RWPE2 (cell line): ENCODE data around the gene ARPP19.

Experiments
- ATAC-seq: fragments of 200-7000 bp; cut with Tn5 transposase; 3 replicates; pipeline ENCODE4 v1.9.1; 2021; ENCODE audit warnings: low read depth
- DNase-seq: peaks from one replicate; pipeline ENCODE4 v3.0.0-alpha.2; 2020; ENCODE audit warnings: low spot score
- H3K27ac ChIP-seq: fragments of 450-650 bp; 2 replicates; pipeline ENCODE4 v1.5.1; 2017; ENCODE audit warnings: mild to moderate bottlenecking; ENCODE audit not compliant: poor library complexity, severe bottlenecking
- H3K27me3 ChIP-seq: fragments of 250-450 bp; sonication (Bioruptor Pico); 2 replicates; pipeline ENCODE4 v1.5.1; 2021; ENCODE audit warnings: mild to moderate bottlenecking, moderate library complexity; ENCODE audit not compliant: insufficient read depth, poor library complexity, severe bottlenecking
- H3K36me3 ChIP-seq: fragments of 250-450 bp; sonication (Bioruptor Pico); 2 replicates; pipeline ENCODE4 v1.5.1; 2020; ENCODE audit warnings: low read depth, mild to moderate bottlenecking, moderate library complexity
- H3K4me1 ChIP-seq: fragments of 250-450 bp; sonication (Bioruptor Pico); 2 replicates; pipeline ENCODE4 v1.5.1; 2021; ENCODE audit warnings: mild to moderate bottlenecking, moderate library complexity; ENCODE audit not compliant: insufficient read depth, poor library complexity, severe bottlenecking
- H3K4me3 ChIP-seq: fragments of 250-450 bp; sonication (Bioruptor Pico); 2 replicates; pipeline ENCODE4 v1.5.1; 2021; ENCODE audit warnings: mild to moderate bottlenecking, moderate library complexity; ENCODE audit not compliant: severe bottlenecking
- H3K9me3 ChIP-seq: fragments of 250-450 bp; sonication (Bioruptor Pico); 2 replicates; pipeline ENCODE4 v1.5.1; 2021; ENCODE audit warnings: mild to moderate bottlenecking, moderate library complexity; ENCODE audit not compliant: severe bottlenecking
- TF ChIP-seq, protein P1 (sequence below): fragments of 450-650 bp; IDR thresholded peaks from one replicate; pipeline ENCODE4 v1.5.1; 2017; ENCODE audit warnings: mild to moderate bottlenecking, moderate library complexity; ENCODE audit not compliant: poor library complexity, severe bottlenecking

ARPP19 gene

DNA sequence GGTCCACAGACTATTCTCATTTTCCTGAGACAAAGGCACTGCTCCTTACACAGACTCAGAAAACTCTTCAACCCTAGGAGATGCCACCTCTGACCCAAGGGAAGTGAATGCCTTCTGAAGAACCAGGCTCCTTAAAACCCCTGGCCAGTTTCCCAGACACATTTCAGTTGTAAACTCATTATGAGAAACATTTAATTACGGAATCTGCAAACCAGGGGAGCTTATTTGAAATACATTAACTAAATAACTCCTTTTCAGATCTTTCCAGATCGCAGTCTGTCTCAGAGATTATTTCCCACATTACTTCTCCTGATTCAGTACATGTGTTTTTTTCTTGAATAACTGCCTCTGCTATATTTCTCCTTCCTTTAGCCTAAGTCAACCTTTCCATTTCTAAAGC, 57.7 kb downstream of the ARPP19 start:
- ATAC-seq (no peak), DNase-seq (no peak)
- peaks cover 3% of the 10 kb centered on the region for H3K4me1 ChIP-seq
- H3K27ac ChIP-seq: no peak overlapping the region
- H3K9me3 ChIP-seq: no peaks in the 10 kb centered on the region
- no peaks in the 10 kb centered on the region for H3K27me3 ChIP-seq
- TF ChIP-seq, protein P1, sequence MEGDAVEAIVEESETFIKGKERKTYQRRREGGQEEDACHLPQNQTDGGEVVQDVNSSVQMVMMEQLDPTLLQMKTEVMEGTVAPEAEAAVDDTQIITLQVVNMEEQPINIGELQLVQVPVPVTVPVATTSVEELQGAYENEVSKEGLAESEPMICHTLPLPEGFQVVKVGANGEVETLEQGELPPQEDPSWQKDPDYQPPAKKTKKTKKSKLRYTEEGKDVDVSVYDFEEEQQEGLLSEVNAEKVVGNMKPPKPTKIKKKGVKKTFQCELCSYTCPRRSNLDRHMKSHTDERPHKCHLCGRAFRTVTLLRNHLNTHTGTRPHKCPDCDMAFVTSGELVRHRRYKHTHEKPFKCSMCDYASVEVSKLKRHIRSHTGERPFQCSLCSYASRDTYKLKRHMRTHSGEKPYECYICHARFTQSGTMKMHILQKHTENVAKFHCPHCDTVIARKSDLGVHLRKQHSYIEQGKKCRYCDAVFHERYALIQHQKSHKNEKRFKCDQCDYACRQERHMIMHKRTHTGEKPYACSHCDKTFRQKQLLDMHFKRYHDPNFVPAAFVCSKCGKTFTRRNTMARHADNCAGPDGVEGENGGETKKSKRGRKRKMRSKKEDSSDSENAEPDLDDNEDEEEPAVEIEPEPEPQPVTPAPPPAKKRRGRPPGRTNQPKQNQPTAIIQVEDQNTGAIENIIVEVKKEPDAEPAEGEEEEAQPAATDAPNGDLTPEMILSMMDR: no peak
- H3K4me3 ChIP-seq: no peak overlapping the region
- H3K36me3 ChIP-seq: no peaks in the 10 kb centered on the region

DNA sequence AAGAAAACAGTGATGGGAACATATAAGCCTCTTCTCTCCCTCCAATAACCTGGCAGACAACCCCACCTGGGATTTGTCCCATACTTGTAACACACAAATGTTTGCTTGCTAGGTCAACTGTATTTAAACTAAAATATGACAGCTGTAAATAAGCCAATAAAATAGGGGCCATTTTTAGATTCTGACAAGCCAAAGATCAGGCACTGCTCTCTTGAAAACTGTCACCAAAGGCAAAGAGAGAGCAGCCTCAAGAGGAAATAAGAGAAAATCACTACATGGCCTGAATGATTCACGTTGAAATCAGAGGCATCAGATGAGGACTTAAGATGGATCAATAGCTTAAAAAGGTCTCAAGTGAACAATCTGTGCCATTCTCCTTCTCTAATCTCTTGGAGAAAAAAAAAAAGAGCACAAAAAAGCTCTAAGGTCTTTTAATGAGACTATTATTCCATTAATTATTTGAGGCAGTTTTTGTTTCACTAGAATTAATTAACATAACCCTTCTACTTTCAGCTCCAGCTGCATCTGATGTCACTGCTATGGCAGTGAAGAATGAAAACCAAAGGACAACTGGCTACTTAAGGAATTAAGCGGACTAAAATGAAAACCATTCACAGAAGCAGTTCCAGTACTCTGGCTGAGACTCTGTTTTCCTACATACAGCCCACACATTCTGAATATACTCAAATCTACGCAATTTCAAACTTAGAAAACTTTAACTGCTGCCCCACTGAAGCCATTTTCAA, 59.2 kb downstream of the ARPP19 start:
- no peaks in the 10 kb centered on the region for H3K27me3 ChIP-seq
- H3K36me3 ChIP-seq: no peaks in the 10 kb centered on the region
- no peaks in the 10 kb centered on the region for H3K9me3 ChIP-seq
- no peak overlapping the region for H3K27ac ChIP-seq
- peaks cover 12% of the 10 kb centered on the region for H3K4me1 ChIP-seq
- DNase-seq (no peak), ATAC-seq (no peak)
- no peak overlapping the region for H3K4me3 ChIP-seq
- TF ChIP-seq, protein P1: no peak

DNA sequence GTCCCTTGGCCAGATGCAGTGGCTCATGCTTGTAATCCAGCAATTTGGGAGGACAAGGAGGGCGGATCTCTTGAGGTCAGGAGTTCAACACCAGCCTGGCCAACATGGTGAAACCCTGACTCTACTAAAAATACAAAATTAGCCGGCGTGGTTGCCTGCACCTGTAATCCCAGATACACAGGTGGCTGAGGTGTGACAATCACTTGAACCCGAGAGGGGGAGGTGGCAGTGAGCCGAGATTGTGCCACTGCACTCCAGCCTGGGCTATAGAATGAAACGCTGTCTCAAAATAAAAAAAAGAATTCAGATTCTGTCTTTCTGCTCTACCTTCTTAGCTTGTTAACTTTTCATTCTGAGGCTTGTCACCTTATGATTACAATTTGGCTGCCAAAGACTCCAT, 62.3 kb downstream of the ARPP19 start:
- H3K27me3 ChIP-seq: no peaks in the 10 kb centered on the region
- no peak overlapping the region for H3K27ac ChIP-seq
- H3K4me3 ChIP-seq: no peak overlapping the region
- no peaks in the 10 kb centered on the region for H3K9me3 ChIP-seq
- peaks cover 15% of the 10 kb centered on the region for H3K4me1 ChIP-seq
- ATAC-seq: no peak
- no peaks in the 10 kb centered on the region for H3K36me3 ChIP-seq
- DNase-seq: no peak
- TF ChIP-seq, protein P1: no peak

DNA sequence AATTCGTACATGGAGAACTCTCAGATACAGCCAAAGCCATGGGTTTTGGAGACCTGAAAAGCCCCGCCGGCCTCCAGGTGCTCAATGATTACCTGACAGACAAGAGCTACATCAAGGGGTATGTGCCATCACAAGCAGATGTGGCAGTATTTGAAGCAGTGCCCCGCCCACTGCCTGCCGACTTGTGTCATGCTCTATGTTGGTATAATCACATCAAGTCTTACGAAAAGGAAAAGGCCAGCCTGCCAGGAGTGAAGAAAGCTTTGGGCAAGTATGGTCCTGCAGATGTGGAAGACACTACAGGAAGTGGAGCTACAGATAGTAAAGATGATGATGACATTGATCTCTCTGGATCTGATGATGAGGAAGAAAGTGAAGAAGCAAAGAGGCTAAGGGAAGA, 63.7 kb downstream of the ARPP19 start:
- DNase-seq (no peak), ATAC-seq (peak; percentile 35; the same call in 1 of the 3 replicates)
- TF ChIP-seq, protein P1: no peak
- Histone ChIP-seq H3K36me3 (no peaks in the 10 kb centered on the region), H3K27ac (no peak overlapping the region), H3K4me1 (peaks cover 15% of the 10 kb centered on the region), H3K27me3 (no peaks in the 10 kb centered on the region), H3K9me3 (no peaks in the 10 kb centered on the region), H3K4me3 (no peak overlapping the region)

DNA sequence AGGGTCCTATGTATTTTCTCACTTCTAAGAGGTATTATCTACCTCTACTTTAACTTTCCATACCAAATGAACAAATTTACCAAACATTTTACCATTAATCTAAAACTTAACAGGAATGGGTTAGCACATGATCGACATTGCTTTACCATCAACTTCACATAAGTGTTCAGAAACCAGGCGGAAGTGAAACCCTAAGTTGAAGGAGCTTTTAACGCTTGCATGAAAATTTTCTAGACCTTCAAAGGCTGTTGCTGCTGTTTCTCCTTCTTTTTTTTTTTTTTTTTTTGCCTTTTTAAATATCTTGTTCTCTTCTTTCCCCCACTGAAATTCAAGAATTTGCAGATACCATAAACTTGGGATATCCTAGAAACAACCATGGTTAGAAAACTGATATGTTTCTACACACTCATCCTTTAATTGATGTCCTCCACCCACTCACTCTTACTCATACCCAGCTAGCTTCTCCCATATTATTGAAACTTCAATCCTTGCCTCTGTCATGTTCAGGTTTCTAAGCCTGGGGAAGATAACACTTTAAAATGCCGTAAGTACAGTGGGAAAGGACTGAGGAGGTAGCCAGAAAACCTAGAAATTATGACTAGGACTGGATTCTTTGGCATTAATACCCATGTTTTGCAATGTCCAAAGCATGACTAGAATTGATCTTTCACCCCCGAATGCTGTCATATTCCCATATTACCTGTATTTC, 64.9 kb downstream of the ARPP19 start:
- DNase-seq: no peak

More for the DNA sequence above, 64.9 kb downstream of the ARPP19 start:
- peak; percentile 71 for ATAC-seq
- TF ChIP-seq, protein P1: no peak
- H3K4me3 ChIP-seq: no peak overlapping the region
- H3K4me1 ChIP-seq: peaks cover 15% of the 10 kb centered on the region
- no peaks in the 10 kb centered on the region for H3K9me3 ChIP-seq
- H3K36me3 ChIP-seq: no peaks in the 10 kb centered on the region
- no peak overlapping the region for H3K27ac ChIP-seq
- H3K27me3 ChIP-seq: no peaks in the 10 kb centered on the region
